ENCODE data around the gene SF3B2. TPM values are rescaled to one million over a fixed set of nuclear protein-coding genes. Genes with fewer than 3 reads are reported as not detected.

SF3B2 gene
- total and polyA plus RNA-seq, 10 donors: 77.5 to 195 (median 147) TPM

DNA sequence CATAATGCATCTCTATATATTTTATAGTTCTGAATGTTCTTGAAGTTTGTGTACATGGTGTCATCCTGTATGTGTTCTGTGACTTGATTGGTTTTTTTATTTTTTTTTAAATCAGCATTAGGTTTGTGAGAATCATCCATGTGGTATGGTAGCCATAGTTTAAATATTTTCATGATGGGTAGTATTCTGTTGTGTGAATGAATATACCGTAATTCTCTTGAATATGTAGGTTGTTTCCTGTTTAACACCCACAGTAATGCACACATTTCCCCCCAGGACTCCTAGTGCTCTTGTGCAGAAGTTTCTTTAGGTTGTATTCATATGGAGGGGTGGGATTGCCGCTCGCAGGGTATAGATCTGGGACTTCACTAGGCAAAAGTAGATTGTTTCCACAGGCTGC lies 19.9 kb downstream of the SF3B2 start:
- H3K4me1 ChIP-seq: peaks cover 33 to 89% (median 54%) of the 10 kb centered on the region in 6 donors
- peaks cover 0 to 59% (median 24%) of the 10 kb centered on the region in 6 donors for H3K36me3 ChIP-seq
- H3K9me3 ChIP-seq: no peaks in the 10 kb centered on the region
- no peak for DNase-seq
- H3K27me3 ChIP-seq (replicated peaks in 1 of 7): no peaks in the 10 kb centered on the region
- H3K4me3 ChIP-seq: peak overlapping the region in 5 of 8 donors; percentile 74 to 98 (median 78)
- 54 to 71% (median 67%) methylated on average over 3 of the region's 3 CpGs for WGBS, 5 donors
- intact Hi-C loops (cut with DNase I; ENCODE audit: low total_unique reads): no loop called here
- TF ChIP-seq, protein P1, sequence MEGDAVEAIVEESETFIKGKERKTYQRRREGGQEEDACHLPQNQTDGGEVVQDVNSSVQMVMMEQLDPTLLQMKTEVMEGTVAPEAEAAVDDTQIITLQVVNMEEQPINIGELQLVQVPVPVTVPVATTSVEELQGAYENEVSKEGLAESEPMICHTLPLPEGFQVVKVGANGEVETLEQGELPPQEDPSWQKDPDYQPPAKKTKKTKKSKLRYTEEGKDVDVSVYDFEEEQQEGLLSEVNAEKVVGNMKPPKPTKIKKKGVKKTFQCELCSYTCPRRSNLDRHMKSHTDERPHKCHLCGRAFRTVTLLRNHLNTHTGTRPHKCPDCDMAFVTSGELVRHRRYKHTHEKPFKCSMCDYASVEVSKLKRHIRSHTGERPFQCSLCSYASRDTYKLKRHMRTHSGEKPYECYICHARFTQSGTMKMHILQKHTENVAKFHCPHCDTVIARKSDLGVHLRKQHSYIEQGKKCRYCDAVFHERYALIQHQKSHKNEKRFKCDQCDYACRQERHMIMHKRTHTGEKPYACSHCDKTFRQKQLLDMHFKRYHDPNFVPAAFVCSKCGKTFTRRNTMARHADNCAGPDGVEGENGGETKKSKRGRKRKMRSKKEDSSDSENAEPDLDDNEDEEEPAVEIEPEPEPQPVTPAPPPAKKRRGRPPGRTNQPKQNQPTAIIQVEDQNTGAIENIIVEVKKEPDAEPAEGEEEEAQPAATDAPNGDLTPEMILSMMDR (IDR thresholded peaks at IDR 0.05 in 8 of 11, conservative IDR thresholded peaks at IDR 0.05 in 3 of 11): no peak
- TF ChIP-seq POLR2A (IDR thresholded peaks at IDR 0.05) (no peak), POLR2AphosphoS5 (IDR thresholded peaks at IDR 0.05) (no peak)
- H3K27ac ChIP-seq: peak overlapping the region; percentile 44 to 99 (median 98)

DNA sequence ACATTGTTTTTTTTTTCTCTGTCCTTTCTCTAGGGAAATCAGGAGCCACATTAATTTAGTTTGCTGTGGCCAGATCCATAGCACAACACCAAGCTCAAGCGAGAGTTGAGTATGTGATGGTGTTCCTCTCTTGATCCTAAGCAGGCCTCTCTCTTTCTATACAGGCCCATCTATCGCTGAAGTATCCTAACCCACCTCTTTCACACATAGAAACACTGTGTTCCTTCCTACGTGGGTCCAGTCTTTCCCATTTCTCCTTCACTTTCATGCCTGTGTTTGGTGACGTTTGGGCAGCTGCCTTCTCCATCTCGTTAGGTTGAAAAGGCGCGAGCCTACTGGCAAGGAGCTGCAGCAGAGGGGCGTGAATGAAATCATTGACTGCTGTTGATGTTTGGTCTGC lies 20.4 kb downstream of the SF3B2 start:
- intact Hi-C loops (cut with DNase I; ENCODE audit: low total_unique reads): no loop called here
- Histone ChIP-seq H3K27ac (peak overlapping the region in 7 of 8 donors; percentile 44 to 99 (median 98)), H3K4me1 (peaks cover 33 to 89% (median 54%) of the 10 kb centered on the region in 6 donors), H3K36me3 (peaks cover 0 to 57% (median 19%) of the 10 kb centered on the region in 6 donors), H3K9me3 (no peaks in the 10 kb centered on the region), H3K4me3 (peak overlapping the region in 3 of 8 donors; percentile 76 to 98 (median 88)), H3K27me3 (replicated peaks in 1 of 7) (no peaks in the 10 kb centered on the region)
- no peak for DNase-seq
- 80 to 86% (median 85%) methylated on average over 8 of the region's 8 CpGs for WGBS, 5 donors
- TF ChIP-seq POLR2A (IDR thresholded peaks at IDR 0.05): no peak
- no peak for TF ChIP-seq POLR2AphosphoS5 (IDR thresholded peaks at IDR 0.05)
- TF ChIP-seq, protein P1 (IDR thresholded peaks at IDR 0.05 in 8 of 11, conservative IDR thresholded peaks at IDR 0.05 in 3 of 11): no peak

DNA sequence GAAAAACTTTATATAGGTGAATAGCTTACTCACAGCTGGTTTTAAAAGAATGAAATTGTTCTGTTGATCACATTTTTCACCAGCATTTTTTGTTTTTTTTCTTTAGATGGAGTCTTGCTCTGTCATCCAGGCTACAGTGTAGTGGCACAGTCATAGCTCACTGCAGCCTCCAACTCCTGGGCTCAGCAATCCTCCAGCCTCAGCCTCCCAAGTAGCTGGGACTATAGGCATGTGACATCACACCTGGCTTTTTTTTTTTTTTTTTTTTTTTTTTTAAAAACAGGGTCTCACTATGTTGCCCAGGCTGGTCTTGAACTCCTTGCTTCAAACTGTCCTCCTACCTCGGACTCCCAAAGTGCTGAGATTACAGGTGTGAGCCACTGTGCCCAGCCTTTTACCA lies 21.5 kb downstream of the SF3B2 start:
- H3K4me1 ChIP-seq: peaks cover 30 to 89% (median 51%) of the 10 kb centered on the region in 6 donors
- H3K27ac ChIP-seq: peak overlapping the region in 4 of 8 donors; percentile 1 to 99 (median 51)
- no peak for DNase-seq
- no peaks in the 10 kb centered on the region for H3K9me3 ChIP-seq
- H3K27me3 ChIP-seq (replicated peaks in 1 of 7): no peaks in the 10 kb centered on the region
- 95 to 100% (median 98%) methylated on average over 1 of the region's 1 CpG for WGBS, 5 donors
- H3K36me3 ChIP-seq: peaks cover 0 to 46% (median 11%) of the 10 kb centered on the region in 6 donors
- intact Hi-C loops (cut with DNase I; ENCODE audit: low total_unique reads): no loop called here
- no peak overlapping the region for H3K4me3 ChIP-seq
- TF ChIP-seq POLR2A (IDR thresholded peaks at IDR 0.05): no peak
- TF ChIP-seq, protein P1 (IDR thresholded peaks at IDR 0.05 in 8 of 11, conservative IDR thresholded peaks at IDR 0.05 in 3 of 11): no peak
- TF ChIP-seq POLR2AphosphoS5 (IDR thresholded peaks at IDR 0.05): no peak

DNA sequence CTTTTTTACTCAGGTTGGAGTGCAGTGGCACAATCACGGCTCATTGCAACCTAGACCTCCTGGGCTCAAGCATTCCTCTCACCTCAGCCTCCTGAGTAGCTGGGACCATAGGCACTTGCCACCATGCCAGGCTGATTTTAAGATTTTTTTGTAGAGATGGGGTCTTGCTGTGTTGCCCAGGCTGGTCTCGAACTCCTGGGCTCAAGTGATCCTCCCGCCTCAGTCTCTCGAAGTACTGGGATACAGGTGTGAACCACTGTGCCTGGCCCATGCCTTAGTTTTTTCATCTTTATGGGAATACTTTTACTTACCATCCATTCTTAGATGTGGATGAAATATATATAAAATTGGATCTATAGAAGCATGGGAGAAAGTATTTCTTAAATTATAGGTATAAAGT lies 23.1 kb downstream of the SF3B2 start:
- Histone ChIP-seq H3K27ac (no peak overlapping the region), H3K9me3 (no peaks in the 10 kb centered on the region), H3K4me3 (no peak overlapping the region), H3K4me1 (peaks cover 37 to 94% (median 55%) of the 10 kb centered on the region in 6 donors), H3K27me3 (replicated peaks in 1 of 7) (no peaks in the 10 kb centered on the region), H3K36me3 (peaks cover 0 to 42% (median 11%) of the 10 kb centered on the region in 6 donors)
- intact Hi-C loops (cut with DNase I; ENCODE audit: low total_unique reads): no loop called here
- TF ChIP-seq POLR2AphosphoS5 (IDR thresholded peaks at IDR 0.05) (no peak), POLR2A (IDR thresholded peaks at IDR 0.05) (no peak)
- TF ChIP-seq, protein P1 (IDR thresholded peaks at IDR 0.05 in 8 of 11, conservative IDR thresholded peaks at IDR 0.05 in 3 of 11): no peak
- WGBS, 5 donors: 94 to 99% (median 96%) methylated on average over 4 of the region's 4 CpGs
- no peak for DNase-seq

Measured in spleen (tissue), 11 donors.